AG09319 (cell line): Measurements from ENCODE around the gene PNKD.

ENCODE experiments used
- DNase-seq: peaks from one replicate; pipeline ENCODE4 v3.0.0-alpha.2; 2010; ENCODE audit warnings: low read depth; ENCODE audit errors: extremely low read depth
- CTCF ChIP-seq: IDR thresholded peaks from 2 replicates; pipeline ENCODE4 v1.5.1; 2011; ENCODE audit warnings: low read depth, mild to moderate bottlenecking, inconsistent platforms, low read length, moderate library complexity

The PNKD gene

GRCh38 chr2:218261423-218262236, 8.7 kb upstream of the PNKD start:
- no peak for DNase-seq
- TF ChIP-seq CTCF = no peak

GRCh38 chr2:218262237-218262600, 8.1 kb upstream of the PNKD start:
- TF ChIP-seq CTCF = no peak
- no peak for DNase-seq

- DNase-seq = no peak
Measured at GRCh38 chr2:218262631-218263586, 7.4 kb upstream of the PNKD start.

GRCh38 chr2:218263817-218264641, 6.3 kb upstream of the PNKD start:
- no peak for DNase-seq

More at GRCh38 chr2:218262631-218263586, 7.4 kb upstream of the PNKD start:
- TF ChIP-seq CTCF = no peak

GRCh38 chr2:218264773-218265561, 5.4 kb upstream of the PNKD start:
- DNase-seq = no peak
- no peak for TF ChIP-seq CTCF

More at GRCh38 chr2:218263817-218264641, 6.3 kb upstream of the PNKD start:
- no peak for TF ChIP-seq CTCF

GRCh38 chr2:218265626-218266025, 4.7 kb upstream of the PNKD start:
- DNase-seq = no peak
- TF ChIP-seq CTCF = no peak
